HG03575 (cell line): Measurements from ENCODE around the gene MORN1.

Experiments used
- ATAC-seq: cut with Tn5 transposase; IDR thresholded peaks from one replicate; pipeline ENCODE4 v1.9.1; 2021; ENCODE audit not compliant: unreplicated experiment, insufficient number of reproducible peaks, low FRiP score; ENCODE audit errors: extremely low read depth

The MORN1 gene

GRCh38 chr1:2274929-2275475 is 116.4 kb downstream of the MORN1 start:
- no peak for ATAC-seq

- ATAC-seq: no peak
Observed at GRCh38 chr1:2274231-2274928, 117.0 kb downstream of the MORN1 start.

- no peak for ATAC-seq
Observed at GRCh38 chr1:2273401-2274090, 117.8 kb downstream of the MORN1 start.

GRCh38 chr1:2272686-2273400 is 118.5 kb downstream of the MORN1 start:
- no peak for ATAC-seq

GRCh38 chr1:2271841-2272655 is 119.3 kb downstream of the MORN1 start:
- no peak for ATAC-seq
